Osteocyte (in vitro differentiated cells): ENCODE measurements around the gene DUS2. TPM values are rescaled to one million over a fixed set of nuclear protein-coding genes. Genes with fewer than 3 reads are reported as not detected.

Source experiments
- DNase-seq: peaks from one replicate; pipeline ENCODE4 v3.0.0; 2021; ENCODE audit warnings: mixed read lengths; ENCODE audit not compliant: unreplicated experiment; ENCODE audit errors: extremely low spot score
- H3K27ac Mint-ChIP-seq: one replicate; pipeline ENCODE4 v1.8.0; 2021; ENCODE audit warnings: mild to moderate bottlenecking, mixed read lengths; ENCODE audit not compliant: unreplicated experiment
- H3K27me3 Mint-ChIP-seq: one replicate; pipeline ENCODE4 v1.8.0; 2021; ENCODE audit warnings: mixed read lengths; ENCODE audit not compliant: unreplicated experiment
- H3K36me3 Mint-ChIP-seq: one replicate; pipeline ENCODE4 v1.8.0; 2021; ENCODE audit warnings: mixed read lengths; ENCODE audit not compliant: unreplicated experiment
- H3K4me1 Mint-ChIP-seq: one replicate; pipeline ENCODE4 v1.8.0; 2021; ENCODE audit warnings: mixed read lengths; ENCODE audit not compliant: unreplicated experiment
- H3K4me3 Mint-ChIP-seq: one replicate; pipeline ENCODE4 v1.8.0; 2021; ENCODE audit warnings: mild to moderate bottlenecking, moderate library complexity, mixed read lengths; ENCODE audit not compliant: unreplicated experiment
- H3K9me3 Mint-ChIP-seq: one replicate; pipeline ENCODE4 v1.8.0; 2021; ENCODE audit warnings: mixed read lengths; ENCODE audit not compliant: unreplicated experiment
- CTCF ChIP-seq: fragments of 200-600 bp; sonication (generic); IDR thresholded peaks from 2 replicates; pipeline ENCODE4 v1.5.0; 2021; ENCODE audit warnings: antibody characterized with exemption, mild to moderate bottlenecking, moderate library complexity
- total RNA-seq: library from RNA; stranded (reverse); gene quantifications from 2 replicates; pipeline ENCODE4 v1.2.1, GENCODE V29; 2021

The DUS2 gene
- total RNA-seq, 1 donor from 2014 or later, result 17.2 TPM

- Mint-ChIP-seq H3K36me3 (peaks cover 17% of the 10 kb centered on the region), H3K27ac (no peak overlapping the region), H3K4me1 (peaks cover 20% of the 10 kb centered on the region), H3K9me3 (no peaks in the 10 kb centered on the region), H3K4me3 (no peak overlapping the region), H3K27me3 (no peaks in the 10 kb centered on the region)
- TF ChIP-seq CTCF, result no peak
- peak; percentile 73 for DNase-seq
Measured at GRCh38 chr16:68069511-68070248, 46.6 kb downstream of the DUS2 start.

- TF ChIP-seq CTCF, result no peak
- H3K9me3 Mint-ChIP-seq, result no peaks in the 10 kb centered on the region
- no peak overlapping the region for H3K4me3 Mint-ChIP-seq
- peaks cover 21% of the 10 kb centered on the region for H3K36me3 Mint-ChIP-seq
- H3K27ac Mint-ChIP-seq, result no peak overlapping the region
- no peaks in the 10 kb centered on the region for H3K27me3 Mint-ChIP-seq
- H3K4me1 Mint-ChIP-seq, result peaks cover 14% of the 10 kb centered on the region
- DNase-seq, result peak; percentile 34
Measured at GRCh38 chr16:68070249-68070730, 47.2 kb downstream of the DUS2 start.

- Mint-ChIP-seq H3K36me3 (peaks cover 21% of the 10 kb centered on the region), H3K27me3 (no peaks in the 10 kb centered on the region), H3K9me3 (no peaks in the 10 kb centered on the region), H3K27ac (no peak overlapping the region), H3K4me3 (no peak overlapping the region), H3K4me1 (peaks cover 7% of the 10 kb centered on the region)
- TF ChIP-seq CTCF, result no peak
- DNase-seq, result peak; percentile 62
Measured at GRCh38 chr16:68070806-68071517, 47.9 kb downstream of the DUS2 start.

GRCh38 chr16:68071518-68071901, 48.4 kb downstream of the DUS2 start:
- H3K4me3 Mint-ChIP-seq, result no peak overlapping the region
- peaks cover 25% of the 10 kb centered on the region for H3K36me3 Mint-ChIP-seq
- DNase-seq, result no peak
- H3K4me1 Mint-ChIP-seq, result peaks cover 2% of the 10 kb centered on the region
- no peak for TF ChIP-seq CTCF
- no peaks in the 10 kb centered on the region for H3K27me3 Mint-ChIP-seq
- no peak overlapping the region for H3K27ac Mint-ChIP-seq
- no peaks in the 10 kb centered on the region for H3K9me3 Mint-ChIP-seq

- Mint-ChIP-seq H3K36me3 (peaks cover 27% of the 10 kb centered on the region), H3K4me1 (peaks cover 2% of the 10 kb centered on the region), H3K4me3 (no peak overlapping the region), H3K9me3 (no peaks in the 10 kb centered on the region), H3K27me3 (no peaks in the 10 kb centered on the region), H3K27ac (no peak overlapping the region)
- DNase-seq, result peak; percentile 81
- TF ChIP-seq CTCF, result no peak
Measured at GRCh38 chr16:68072038-68072695, 49.1 kb downstream of the DUS2 start.
